GM19455 (cell line): ENCODE results near the gene HOXB7.

ENCODE experiments used
- ATAC-seq: cut with Tn5 transposase; IDR thresholded peaks from one replicate; pipeline ENCODE4 v1.9.1; 2021; ENCODE audit not compliant: unreplicated experiment

HOXB7 gene

DNA sequence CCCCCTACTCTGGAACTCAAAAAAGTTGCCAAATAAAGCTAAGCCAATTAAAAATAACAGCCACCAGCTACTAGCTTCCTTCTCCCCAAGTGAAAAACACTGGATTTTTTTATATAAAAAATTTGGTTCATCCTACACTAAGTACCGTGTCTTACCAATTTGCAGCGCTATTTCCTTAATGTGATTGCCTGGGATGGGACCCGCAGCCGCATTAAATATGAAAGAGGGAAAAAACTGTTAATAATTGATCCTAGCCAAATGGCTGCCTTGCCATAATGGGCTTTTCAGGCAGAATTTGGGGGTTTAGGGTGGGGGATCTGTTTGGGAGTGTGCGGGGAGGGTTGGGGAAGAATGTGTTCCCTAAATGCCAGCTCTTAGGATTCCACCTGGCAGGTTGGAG lies 13.3 kb upstream of the HOXB7 start:
- ATAC-seq, result no peak

- no peak for ATAC-seq
These were observed 12.8 kb upstream of the HOXB7 start for GRCh38 chr17:48623583-48623982.

GRCh38 chr17:48622857-48623256 lies 12.0 kb upstream of the HOXB7 start:
- no peak for ATAC-seq

- ATAC-seq, result no peak
These were observed 10.9 kb upstream of the HOXB7 start for GRCh38 chr17:48621410-48622392.

DNA sequence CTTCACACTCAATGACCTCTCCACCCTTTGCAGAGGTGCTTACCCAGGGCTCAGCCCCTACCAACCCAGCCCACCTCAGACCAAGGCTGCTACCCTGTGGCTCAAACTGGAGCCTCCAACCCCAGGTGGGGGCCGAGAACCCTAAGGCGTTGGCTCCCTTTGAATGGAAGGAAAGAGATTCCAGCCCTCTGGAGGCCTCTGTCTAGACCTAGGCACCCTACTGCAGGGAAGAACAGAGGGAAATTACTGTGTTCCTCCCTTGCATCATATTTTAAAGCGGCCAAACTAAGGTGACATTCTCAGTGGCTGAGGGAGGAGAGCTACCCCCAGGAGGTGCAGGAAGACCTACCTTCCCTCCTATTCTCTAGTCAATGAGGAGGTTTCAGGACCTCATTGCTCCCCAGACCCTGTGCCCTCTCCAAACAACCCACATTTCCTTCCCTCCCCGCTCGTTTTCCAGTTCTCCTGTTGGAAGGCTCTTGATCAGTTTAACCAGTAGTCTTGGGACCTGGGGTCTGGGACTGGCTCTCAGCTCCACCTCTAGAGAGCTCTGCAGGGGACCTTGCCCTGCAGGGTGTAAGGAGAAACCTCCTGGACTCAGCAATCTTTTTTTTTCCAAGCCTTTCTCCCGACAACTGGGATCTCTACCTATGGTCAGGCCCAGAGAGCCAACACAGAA lies 9.8 kb upstream of the HOXB7 start:
- ATAC-seq, result no peak

DNA sequence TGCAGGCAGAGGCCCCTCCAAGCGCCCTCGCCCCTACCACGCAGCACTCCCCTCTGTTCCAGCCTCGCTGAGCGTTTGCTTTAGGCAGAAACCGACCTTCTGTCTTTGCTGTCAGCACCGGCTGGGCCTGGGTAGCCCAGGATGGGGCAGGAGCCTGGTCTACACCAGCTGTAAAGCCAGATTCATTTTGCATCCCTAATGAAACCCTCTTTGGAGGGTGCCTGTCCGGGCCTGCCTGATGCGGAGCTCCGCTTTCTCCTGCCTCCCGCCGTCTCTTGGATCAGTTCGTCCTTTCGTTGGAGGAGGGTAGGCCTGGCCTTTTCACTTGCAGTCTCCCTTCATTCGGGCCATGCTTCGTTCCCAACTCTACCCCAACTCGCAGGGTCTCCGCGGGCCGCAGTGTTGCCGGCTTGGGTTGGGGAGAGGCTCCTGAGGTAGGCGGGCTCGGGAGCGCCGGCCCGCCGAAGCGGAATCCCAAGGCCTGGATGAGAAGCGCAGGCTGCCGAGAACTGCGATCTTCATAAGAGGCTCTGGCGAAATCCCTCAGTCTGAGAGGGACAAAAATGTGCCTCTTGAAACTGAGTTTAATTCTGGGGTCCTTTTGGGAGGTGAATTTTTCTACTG lies 9.1 kb upstream of the HOXB7 start:
- ATAC-seq, result no peak

DNA sequence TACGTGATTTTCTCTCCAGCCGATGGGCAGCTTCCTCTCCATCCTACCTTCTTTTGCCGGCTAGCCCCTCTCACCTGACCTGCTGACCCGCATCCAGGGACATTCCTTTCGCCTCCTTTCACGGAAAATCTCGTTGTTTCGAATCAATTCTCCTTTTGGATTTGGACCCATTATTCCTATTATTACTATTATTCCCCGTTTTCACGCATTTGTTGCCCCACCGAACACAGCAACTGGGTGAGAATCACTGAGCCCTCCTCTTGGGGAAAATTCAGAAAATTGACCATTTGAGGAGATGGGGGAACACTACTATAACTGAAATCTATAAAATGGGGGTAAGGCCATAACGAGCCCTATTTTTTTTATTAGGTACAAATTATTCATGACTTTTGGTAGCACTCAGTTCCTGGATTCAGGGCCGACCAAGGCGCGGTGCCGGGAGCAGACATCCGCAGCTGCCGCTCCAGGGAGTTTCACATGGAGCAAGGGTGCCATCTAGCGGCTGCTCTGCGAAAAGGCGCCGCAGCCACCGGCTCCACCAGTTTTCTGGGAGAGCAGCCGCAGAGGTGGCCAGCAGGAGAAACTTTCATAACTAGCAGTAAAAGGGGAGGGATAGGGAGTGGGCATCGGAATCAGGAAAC lies 7.6 kb upstream of the HOXB7 start:
- ATAC-seq, result no peak

- no peak for ATAC-seq
These were observed 6.8 kb upstream of the HOXB7 start for GRCh38 chr17:48617471-48618255.

DNA sequence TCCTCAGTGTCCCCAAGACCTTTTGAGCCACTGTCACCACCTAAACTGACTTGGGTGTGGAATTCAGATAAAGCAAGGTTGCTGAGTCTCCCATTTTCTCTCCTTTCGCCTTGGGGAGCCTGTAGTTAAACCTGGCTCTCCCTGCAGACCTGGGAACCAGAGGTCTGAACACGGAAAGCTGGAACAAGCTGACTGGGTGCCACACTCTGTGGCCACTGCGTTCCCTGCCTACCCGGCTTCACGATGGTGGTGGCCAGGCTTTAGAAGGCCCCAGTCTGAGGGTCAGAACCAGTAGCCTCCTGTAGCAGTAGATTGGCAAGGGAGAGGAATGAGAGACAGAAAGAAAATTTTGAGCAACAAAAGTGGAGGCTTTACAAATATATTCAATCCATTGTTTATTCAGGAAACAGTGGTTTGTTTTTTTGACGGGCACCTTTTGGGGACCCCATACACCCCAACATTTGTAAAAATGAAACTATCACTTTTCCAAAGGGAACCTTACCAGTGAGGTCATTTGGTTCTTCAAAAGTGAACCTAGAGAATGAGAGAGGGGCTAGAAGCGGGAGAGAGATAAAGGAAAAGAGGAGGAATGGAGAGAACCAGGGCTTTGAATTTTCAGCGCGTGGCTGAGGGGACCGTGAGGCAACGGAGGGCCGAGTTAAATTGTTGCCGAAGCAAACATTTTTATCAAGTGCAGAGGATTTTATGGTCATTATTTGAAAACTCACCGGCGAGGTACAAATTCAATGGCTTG lies 6.1 kb upstream of the HOXB7 start:
- ATAC-seq, result no peak

- ATAC-seq, result no peak
These were observed 5.3 kb upstream of the HOXB7 start for GRCh38 chr17:48615963-48616716.

GRCh38 chr17:48615047-48615962 lies 4.5 kb upstream of the HOXB7 start, which contains the start of gene HOXB8:
HOXB8 (minus strand) TSS chr17:48615292; CDS start chr17:48614704, 588 bp downstream.
- ATAC-seq, result no peak

DNA sequence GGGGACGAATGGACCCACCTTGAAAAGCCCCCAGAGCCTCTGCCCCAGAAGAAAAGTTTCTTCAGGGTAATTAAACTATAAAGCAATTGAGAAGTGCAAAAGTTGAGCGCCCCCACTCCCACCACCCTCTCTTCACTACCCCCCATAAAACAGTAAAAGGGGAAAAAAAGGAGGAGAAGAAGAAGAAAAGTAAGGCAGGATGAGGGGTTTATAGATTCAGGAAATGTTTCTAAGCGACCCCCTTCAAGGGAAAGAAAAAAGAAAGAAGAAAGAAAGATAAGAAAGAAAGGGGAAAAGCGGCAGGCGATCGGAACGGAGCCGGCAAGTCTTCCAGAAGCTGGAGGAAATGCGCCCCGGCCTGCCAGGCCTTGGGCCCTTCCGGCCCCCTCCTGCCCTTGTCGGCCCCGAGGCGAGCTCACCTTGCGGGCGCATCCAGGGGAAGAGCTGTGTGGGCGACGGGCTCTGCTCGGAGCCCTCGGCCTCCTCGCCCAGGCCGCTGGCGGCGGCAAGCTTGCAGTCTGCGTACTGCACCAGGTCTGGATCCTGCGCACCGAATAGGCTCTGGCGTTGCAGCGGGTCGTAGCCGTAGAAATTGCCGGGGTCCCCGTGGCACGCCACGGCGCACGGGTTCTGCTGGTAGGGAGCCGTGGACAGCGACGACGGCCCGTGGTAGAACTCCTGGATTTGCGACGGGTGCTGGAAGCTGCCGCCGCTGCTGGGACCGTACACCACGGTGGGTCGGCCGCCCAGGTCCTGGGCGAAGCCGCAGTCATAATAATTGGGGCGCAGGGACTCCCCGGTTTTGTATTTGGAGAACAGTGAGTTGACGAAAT lies 3.3 kb upstream of the HOXB7 start:
- no peak for ATAC-seq

- ATAC-seq, result no peak
These were observed 2.3 kb upstream of the HOXB7 start for GRCh38 chr17:48612854-48613691.

- no peak for ATAC-seq
These were observed 1.6 kb upstream of the HOXB7 start for GRCh38 chr17:48612456-48612853.

DNA sequence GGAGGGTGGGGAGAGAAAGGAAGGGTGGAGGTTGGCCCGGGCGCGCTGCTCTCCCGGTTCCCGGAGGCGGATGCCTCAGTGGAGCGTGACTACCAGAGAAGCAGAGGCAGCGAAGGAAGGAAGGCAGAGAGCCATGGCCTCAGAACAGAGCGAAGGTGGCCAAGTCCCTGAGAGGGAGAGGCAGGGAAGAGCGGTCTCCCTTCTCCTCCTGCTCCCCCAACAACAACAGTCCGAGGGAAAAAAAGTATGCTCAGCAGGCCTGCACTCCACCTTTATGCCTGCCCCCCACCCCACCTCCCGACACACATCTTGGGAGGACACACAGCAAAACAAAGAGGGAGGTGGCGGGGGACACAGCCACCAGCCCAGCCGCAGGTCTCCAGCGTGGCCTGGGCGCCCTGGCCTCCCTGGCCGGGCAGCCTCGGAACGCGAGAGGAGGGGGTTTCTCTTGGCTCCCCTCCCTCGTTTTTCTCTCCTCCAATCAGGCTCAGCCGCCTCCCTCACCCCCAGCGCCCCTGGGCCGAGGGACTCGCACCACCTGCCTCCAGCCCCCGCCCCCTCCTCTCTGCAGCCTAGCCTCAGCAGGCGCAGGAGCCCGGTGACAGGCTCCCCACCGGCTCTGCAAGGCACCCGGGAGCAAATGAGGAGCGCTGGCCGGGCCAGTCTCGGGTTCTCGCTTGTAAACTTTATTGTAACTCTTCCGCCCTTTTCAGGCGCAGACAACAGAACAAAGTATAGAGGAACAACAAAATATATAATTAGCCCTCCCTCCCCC lies 1.1 kb upstream of the HOXB7 start:
- no peak for ATAC-seq
